GM12873 (cell line): ENCODE data around the gene EPHB1.

Experiments
- CTCF ChIP-seq: IDR thresholded peaks from 2 replicates; pipeline ENCODE4 v1.5.1; 2012; ENCODE audit warnings: low read depth, mild to moderate bottlenecking, moderate library complexity, low read length, control low read depth; ENCODE audit not compliant: insufficient read depth; ENCODE audit errors: missing control alignments

Gene EPHB1

GRCh38 chr3:134823679-134824078, 28.6 kb downstream of the EPHB1 start:
- no peak for TF ChIP-seq CTCF

- no peak for TF ChIP-seq CTCF
Observed at GRCh38 chr3:134824791-134825190, 29.7 kb downstream of the EPHB1 start.

GRCh38 chr3:134827213-134827612, 32.2 kb downstream of the EPHB1 start:
- TF ChIP-seq CTCF: no peak

GRCh38 chr3:134829721-134830120, 34.7 kb downstream of the EPHB1 start:
- no peak for TF ChIP-seq CTCF

GRCh38 chr3:134832585-134832984, 37.5 kb downstream of the EPHB1 start:
- no peak for TF ChIP-seq CTCF

- no peak for TF ChIP-seq CTCF
Observed at GRCh38 chr3:134833453-134834163, 38.5 kb downstream of the EPHB1 start.

- no peak for TF ChIP-seq CTCF
Observed at GRCh38 chr3:134836921-134837320, 41.9 kb downstream of the EPHB1 start.
